DMS79 treated with DMSO at 0.1 percent for 48 hours (cell line): ENCODE results near the gene USHBP1.
"Not testable (repeated sequence)": the region's sequence is repeated elsewhere in the genome, so short reads cannot be mapped to it uniquely, and the experiment has no call there.

ENCODE experiments used
- DNase-seq: peaks from one replicate; lab custom pipeline; 2025; lab: John Stamatoyannopoulos, UW

The USHBP1 gene

GRCh38 chr19:17264641-17264979 is at the start of gene USHBP1:
TSS of gene USHBP1 (minus strand) at chr19:17264745. CDS start at chr19:17264299, 446 bp downstream.
- no peak for DNase-seq

GRCh38 chr19:17314007-17314593 is 49.6 kb upstream of the USHBP1 start:
- no peak for DNase-seq

GRCh38 chr19:17312189-17313113 is 47.9 kb upstream of the USHBP1 start:
- no peak for DNase-seq

- no peak for DNase-seq
Measured at GRCh38 chr19:17311455-17312188, 47.1 kb upstream of the USHBP1 start.

GRCh38 chr19:17309965-17310461 is 45.5 kb upstream of the USHBP1 start:
- peak; percentile 16 for DNase-seq

- peak; percentile 98 for DNase-seq
Measured at GRCh38 chr19:17309198-17309964, 44.8 kb upstream of the USHBP1 start, which contains the start of gene DDA1. TSS of gene DDA1 (plus strand) at chr19:17309563. CDS start at chr19:17309655, 92 bp downstream.

GRCh38 chr19:17307876-17308377 is 43.4 kb upstream of the USHBP1 start:
- DNase-seq: no peak

GRCh38 chr19:17306285-17306714 is 41.8 kb upstream of the USHBP1 start:
- DNase-seq: peak; percentile 62

- peak; percentile 99 for DNase-seq
Measured at GRCh38 chr19:17305517-17306284, 41.2 kb upstream of the USHBP1 start, which contains the start of gene MRPL34. TSS of gene MRPL34 (plus strand) at chr19:17305872. CDS start at chr19:17305893, 21 bp downstream.

- no peak for DNase-seq
Measured at GRCh38 chr19:17305216-17305516, 40.6 kb upstream of the USHBP1 start.

GRCh38 chr19:17304386-17305215 is 40.1 kb upstream of the USHBP1 start:
- DNase-seq: peak; percentile 94

GRCh38 chr19:17303940-17304267 is 39.4 kb upstream of the USHBP1 start:
- peak; percentile 76 for DNase-seq

- DNase-seq: peak; percentile 90
Measured at GRCh38 chr19:17303167-17303939, 38.8 kb upstream of the USHBP1 start, which contains the start of gene ABHD8. TSS of gene ABHD8 (minus strand) at chr19:17303425. CDS start at chr19:17301616, 1,809 bp downstream.

- DNase-seq: no peak
Measured at GRCh38 chr19:17302391-17303166, 38.0 kb upstream of the USHBP1 start.

- no peak for DNase-seq
Measured at GRCh38 chr19:17300992-17301619, 36.6 kb upstream of the USHBP1 start.

- no peak for DNase-seq
Measured at GRCh38 chr19:17296976-17297375, 32.4 kb upstream of the USHBP1 start.

- no peak for DNase-seq
Measured at GRCh38 chr19:17296273-17296672, 31.7 kb upstream of the USHBP1 start.

- DNase-seq: not testable (repeated sequence)
Measured at GRCh38 chr19:17295551-17295950, 31.0 kb upstream of the USHBP1 start.
